Measurements from ENCODE around the gene TMEM181.

GRCh38 chr6:158672726-158673125, 112.8 kb downstream of the TMEM181 start:
- no peak for TF ChIP-seq CTCF (IDR thresholded peaks at IDR 0.05; ENCODE audit: insufficient read depth, low read depth, low read length)
- TF ChIP-seq EZH2 (IDR thresholded peaks at IDR 0.05; ENCODE audit: insufficient read depth, low read length): no peak
